GM18519 (cell line): ENCODE measurements around the gene AFF2.

Experiments used
- ATAC-seq: cut with Tn5 transposase; IDR thresholded peaks from one replicate; pipeline ENCODE4 v1.9.1; 2021; ENCODE audit warnings: mild to moderate bottlenecking, moderate library complexity; ENCODE audit not compliant: unreplicated experiment, low FRiP score

AFF2 gene

DNA sequence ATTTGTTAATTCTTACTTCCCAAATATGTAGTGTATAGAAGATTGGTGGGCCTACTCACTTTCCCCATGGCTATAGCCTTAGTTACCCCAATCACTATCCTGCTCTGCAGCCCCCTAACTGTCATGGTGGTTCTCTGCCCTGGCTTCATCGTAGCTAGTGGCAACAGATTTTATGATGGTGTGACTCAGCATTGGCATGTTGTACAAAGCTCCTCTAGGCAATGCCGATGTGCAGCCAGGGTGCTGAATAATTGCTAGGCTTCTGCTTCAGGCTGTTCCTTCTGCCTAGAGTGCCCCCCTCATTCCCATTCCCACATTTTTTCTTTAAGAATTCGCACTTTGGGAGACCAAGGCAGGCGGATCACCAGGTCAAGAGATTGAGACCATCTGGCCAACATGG is 35.2 kb downstream of the AFF2 start:
- ATAC-seq = no peak

DNA sequence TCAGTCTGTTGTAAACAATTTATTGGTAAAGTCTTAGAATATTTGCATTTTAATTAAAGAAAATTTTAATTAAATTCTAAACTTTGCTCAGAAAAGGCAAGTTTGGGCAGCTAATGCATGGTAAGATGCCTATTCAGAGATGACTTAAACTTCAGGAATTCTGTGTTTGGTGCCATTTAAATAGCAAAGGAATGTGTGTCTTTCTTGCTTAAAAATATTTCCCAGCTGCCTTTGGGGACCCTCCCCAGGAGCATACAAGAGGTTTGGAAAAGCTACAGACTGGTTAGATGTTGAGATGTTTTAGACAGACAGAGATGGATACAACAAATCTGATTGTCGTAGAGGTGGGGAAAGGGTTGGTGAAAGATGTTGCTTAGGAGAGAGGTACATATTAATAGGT is 36.5 kb downstream of the AFF2 start:
- no peak for ATAC-seq

DNA sequence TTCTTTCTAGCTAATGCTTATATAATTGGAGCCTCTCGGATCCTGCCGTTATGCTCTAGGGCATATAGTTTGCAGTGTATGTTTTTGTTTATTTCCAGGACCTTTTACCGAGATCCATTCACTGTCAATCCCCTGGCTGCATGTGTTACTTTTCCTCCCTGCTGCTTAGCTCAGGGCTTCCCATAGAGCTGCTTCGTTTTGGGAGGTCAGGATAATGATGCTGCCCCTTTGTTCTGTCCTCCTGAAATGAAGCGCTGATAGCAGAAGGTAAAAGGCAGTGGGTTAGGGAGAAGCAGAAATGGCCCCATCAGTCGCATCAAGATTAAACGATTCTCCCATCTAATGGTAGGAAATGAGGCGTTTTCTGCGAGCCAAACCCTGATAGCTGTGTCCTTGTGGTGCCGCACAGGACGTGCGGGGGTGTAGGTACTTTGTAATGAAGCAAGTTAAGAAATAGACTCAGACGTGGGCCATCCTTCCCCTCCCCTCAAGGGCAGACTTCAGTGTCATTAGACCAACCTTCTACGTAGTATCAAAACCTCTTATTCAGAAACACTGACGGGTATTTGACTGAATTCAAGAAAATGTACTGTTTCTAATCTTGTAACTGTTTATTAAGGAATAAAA is 37.3 kb downstream of the AFF2 start:
- ATAC-seq = no peak

- ATAC-seq = no peak
Measured at GRCh38 chrX:148538582-148538981, 38.2 kb downstream of the AFF2 start.

GRCh38 chrX:148540114-148540513 is 39.7 kb downstream of the AFF2 start:
- ATAC-seq = no peak

GRCh38 chrX:148540671-148541583 is 40.5 kb downstream of the AFF2 start:
- no peak for ATAC-seq

GRCh38 chrX:148541584-148541940 is 41.1 kb downstream of the AFF2 start:
- ATAC-seq = no peak

DNA sequence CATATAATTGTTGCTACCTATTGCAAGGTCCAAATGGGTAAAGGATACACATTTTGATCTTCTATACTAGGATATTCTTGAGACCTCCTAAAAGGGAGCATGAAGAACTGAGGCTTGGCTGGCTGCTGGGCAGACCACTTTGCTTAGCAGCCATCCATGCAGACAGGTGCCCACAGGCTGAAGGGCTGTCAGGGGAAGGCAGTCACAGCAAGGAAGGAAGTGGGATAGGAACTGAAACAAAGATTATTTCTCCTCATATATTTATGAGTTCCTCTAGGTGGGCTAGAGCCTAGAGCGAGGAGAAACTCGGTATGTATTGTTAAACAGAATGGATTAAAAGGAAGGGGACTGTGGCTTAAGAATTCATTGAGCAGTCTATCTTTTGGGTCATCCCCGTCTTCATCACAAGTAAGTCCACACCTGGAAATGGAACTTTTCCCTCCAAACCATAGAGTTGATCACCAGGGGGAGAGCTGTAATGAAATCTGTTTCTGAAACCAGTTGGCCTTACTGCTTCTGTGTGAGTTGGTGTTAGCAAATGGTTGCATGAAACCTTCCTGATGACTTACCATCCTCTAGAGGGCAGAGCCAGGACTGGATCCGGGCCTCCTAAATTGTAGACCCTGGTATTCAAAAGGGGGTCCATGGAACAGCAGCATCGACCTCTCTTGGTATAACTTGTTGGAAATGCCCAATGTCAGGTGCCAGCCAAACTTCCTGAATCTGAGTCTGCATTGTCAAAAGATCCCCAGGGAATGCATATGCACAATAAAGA is 42.3 kb downstream of the AFF2 start:
- no peak for ATAC-seq

- ATAC-seq = no peak
Measured at GRCh38 chrX:148552775-148553174, 52.4 kb downstream of the AFF2 start.

DNA sequence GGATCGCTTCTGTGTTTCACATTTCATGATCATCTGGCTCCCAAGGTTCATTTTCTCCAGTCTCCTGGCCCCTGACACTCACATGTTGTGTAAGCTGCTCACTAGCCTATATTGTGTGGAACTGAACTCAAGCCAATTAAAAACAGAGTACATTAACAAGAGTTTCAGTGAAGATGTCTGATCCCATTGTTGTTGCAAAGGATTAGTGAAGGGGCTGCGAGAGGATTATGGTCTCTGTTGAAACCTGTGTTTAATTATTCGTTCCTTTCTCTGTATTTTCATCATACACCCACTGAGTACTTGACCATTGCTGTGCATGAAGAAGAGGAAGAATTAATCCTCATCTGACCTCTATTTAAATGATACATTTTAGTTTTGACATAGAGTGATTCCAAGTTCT is 54.7 kb downstream of the AFF2 start:
- ATAC-seq = no peak

DNA sequence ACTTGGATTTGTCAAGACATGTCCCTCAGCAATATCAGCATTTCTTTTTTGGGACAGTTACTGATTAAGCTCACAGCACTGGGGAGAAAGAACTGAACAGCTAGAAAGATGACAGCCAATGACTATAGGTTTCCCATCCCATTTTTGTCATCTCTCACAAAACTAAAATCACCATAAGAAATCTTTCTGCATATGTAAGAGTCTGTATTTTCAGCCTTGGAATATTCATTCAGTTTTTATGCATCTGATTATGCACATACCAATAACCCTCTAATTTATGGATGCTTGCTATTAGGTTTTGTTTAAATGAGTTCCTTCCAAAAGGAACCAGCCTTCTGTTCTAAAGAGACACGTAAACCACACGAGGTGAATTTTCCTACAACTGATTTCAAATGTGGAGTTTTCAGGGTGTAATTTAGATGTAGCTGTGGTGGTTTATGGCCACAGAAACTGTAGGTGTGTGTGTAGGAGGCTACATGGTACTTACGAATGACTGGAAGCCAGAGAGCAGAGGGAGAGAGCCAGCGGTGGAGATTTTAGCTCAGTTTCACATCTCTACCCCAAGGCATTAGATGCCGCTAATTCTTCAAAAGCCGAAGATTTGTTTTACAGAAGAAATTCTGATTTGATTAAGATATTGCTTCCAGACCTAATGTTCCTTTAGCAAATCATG is 55.3 kb downstream of the AFF2 start:
- no peak for ATAC-seq

DNA sequence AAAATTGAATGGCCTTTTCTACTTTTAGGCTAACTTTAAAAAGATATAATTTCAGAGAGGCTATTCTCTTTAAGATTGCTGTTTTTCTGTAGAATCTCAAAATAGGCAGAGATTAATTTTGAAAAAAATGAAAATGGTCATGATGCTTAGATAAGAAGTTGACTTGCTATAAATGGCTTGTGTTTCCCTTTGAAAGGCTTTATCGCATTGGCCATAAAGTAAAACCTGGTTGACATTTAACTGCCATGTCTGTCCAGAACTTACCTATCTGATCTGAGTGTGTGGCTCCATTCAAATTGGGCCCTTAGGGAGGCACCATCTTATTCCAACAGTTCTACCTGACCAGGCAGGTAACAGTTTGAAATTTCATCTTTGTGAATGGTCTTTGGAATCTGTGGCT is 56.1 kb downstream of the AFF2 start:
- no peak for ATAC-seq

DNA sequence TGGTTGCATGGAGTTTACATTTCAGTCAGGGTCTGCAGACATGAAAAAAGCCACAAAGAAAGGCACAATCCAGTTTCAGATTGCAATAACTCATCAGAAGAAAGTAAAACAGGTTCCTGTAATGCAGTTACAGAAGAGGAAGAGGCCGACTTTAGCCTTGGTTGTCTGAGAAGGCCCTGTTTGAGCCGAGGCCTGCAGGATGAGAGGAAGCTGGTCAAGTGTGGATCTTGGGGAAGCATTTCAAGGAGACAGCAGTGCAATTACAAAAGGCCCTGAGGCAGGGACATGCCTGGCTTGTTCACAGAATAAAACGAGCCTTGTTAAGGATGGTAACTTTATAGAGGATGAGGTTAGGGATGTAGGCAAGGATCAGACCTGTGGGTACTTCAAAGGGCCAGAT is 62.4 kb downstream of the AFF2 start:
- no peak for ATAC-seq

- no peak for ATAC-seq
Measured at GRCh38 chrX:148567229-148567628, 66.8 kb downstream of the AFF2 start.

DNA sequence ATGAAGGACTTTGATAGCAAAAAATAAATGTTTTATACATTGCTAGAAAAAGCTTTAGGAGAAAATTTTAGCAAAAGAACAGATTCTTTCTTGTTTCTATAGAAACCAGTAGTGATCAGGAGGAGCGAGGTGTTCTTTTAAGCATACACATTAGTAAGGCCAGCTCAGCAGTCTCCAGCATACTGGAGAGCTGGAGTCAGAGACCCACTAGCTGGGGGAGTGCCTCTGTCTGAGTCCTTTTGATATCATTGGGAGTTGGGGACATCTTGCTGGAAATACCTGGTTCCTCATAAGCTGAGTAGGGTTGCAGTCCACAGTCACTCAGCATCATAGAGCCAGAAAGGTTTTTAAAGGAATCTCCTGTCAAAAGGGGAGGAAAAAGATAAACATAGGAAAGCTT is 67.4 kb downstream of the AFF2 start:
- ATAC-seq = no peak

GRCh38 chrX:148568763-148569162 is 68.3 kb downstream of the AFF2 start:
- no peak for ATAC-seq

DNA sequence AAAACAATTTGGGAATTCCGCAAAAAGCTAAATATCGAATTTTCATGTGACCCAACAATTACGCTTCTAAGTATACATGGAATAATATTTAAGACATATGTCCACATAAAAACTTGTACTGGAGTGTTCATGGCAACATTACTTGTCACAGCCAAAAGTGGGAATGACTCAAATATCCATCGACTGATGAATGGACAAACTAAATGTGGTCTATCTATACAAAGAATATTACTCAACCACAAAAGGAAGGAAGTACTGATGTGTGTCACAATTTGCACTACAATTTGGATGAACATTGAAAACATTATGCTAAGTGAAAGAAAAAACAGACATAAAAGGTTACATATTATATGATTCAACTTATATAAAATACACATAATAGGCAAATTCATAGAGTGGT is 71.9 kb downstream of the AFF2 start:
- ATAC-seq = no peak

GRCh38 chrX:148573119-148573518 is 72.7 kb downstream of the AFF2 start:
- no peak for ATAC-seq

DNA sequence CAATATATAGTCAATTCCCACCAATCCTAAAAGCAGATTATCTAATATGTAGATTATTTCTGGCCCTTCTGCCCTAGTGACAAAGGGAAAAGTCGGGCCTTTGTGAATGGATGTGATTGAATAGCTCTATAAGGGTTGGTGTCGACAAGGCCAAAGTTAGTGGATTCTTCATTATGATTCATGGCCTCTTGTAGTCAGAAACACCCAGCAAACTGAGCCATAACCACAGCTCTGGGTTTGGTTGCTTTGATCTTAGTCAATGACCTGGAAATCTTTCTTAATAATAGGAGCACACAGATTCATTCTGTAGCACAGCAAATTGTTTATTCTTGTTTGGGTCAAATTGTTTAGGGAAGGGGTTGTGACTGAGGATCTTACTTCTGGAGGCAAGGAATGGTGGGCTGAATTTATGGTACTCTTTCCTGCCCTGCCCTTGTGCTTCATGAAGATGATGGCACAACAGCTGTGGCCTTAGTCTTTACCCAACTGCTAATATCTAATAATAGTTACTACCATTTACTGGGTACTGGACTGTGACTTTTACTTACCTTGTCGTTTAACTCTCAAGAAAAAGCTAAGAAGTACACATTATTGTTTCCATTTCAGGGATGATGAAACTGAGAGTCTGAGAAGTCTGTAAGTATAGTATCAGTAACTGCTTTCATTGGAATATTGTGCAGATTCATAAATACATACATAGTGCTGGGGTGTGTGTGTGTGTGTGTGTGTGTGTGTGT is 74.0 kb downstream of the AFF2 start:
- no peak for ATAC-seq

- no peak for ATAC-seq
Measured at GRCh38 chrX:148576396-148576795, 76.0 kb downstream of the AFF2 start.
